Tibial nerve (tissue), 3 donors: ENCODE measurements around the gene CAPN13.

ENCODE experiments used
- CTCF ChIP-seq, 5 experiments: fragments of 200-600 bp in 3 of 5; fragments of 450-650 bp in 2 of 5; sonication (generic) in 3 of 5; IDR thresholded peaks; one replicate each; pipeline ENCODE4 v1.5.1; 2016 to 2019; ENCODE audit warnings: antibody characterized with exemption in 5 of 5, mild to moderate bottlenecking in 3 of 5, moderate library complexity in 2 of 5
- POLR2A ChIP-seq, 2 donors: fragments of 450-650 bp; IDR thresholded peaks; one replicate each; pipeline ENCODE4 v1.6.1; 2017; ENCODE audit warnings: antibody characterized with exemption in 2 of 2, mild to moderate bottlenecking in 2 of 2, moderate library complexity in 2 of 2

- no peak for TF ChIP-seq CTCF (IDR thresholded peaks at IDR 0.05)
- no peak for TF ChIP-seq POLR2A (IDR thresholded peaks at IDR 0.05)
These were observed 128.7 kb downstream of the CAPN13 start for GRCh38 chr2:30678410-30679137.
